ENCODE data around the gene ABCA13. TPM values are rescaled to one million over a fixed set of nuclear protein-coding genes. Genes with fewer than 3 reads are reported as not detected.

Gene ABCA13
- total RNA-seq, 1 donor from 2014 or later, result 0.02 TPM

DNA sequence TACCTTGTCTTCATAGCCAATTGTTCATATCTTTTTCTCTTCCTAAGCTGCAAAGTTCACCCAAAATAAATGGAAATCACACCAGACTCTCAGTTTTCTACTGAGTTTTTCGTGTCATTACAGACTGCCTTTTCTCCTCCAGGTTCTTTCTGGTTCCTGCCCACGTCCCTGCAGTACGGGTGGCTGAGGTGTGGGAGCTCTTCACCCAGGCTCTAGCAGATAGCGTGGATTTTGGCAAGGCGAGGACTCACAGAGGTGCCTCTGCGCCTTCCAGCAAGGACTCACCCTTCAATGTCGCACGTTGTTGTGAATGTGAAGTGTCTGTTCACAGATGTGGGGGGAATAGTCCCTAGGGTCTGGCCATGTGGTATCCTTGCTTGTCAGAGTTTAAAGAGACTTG lies 71.6 kb downstream of the ABCA13 start:
- intact Hi-C loops (cut with micrococcal nuclease), result no loop called here

DNA sequence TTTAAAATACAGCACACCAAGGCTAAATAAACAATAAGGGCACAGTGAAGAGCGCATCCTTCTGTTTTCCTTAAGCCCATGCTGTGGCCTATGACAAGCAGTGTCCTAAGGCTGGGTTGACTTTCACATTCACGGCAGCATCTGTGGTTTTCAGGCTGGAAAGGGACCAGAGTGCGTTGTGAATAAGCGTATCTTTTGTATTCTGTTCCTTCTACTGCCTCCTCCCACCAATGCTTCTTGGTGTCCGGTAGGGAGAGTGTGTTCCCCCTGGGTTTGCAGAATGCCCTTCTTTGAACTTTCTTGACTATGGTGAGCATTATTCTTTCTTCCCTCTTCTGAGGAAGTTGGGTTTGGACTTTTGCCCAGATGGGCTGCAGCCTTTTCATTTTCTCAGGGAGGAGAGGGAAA lies 73.6 kb downstream of the ABCA13 start:
- intact Hi-C loops (cut with micrococcal nuclease), result no loop called here

DNA sequence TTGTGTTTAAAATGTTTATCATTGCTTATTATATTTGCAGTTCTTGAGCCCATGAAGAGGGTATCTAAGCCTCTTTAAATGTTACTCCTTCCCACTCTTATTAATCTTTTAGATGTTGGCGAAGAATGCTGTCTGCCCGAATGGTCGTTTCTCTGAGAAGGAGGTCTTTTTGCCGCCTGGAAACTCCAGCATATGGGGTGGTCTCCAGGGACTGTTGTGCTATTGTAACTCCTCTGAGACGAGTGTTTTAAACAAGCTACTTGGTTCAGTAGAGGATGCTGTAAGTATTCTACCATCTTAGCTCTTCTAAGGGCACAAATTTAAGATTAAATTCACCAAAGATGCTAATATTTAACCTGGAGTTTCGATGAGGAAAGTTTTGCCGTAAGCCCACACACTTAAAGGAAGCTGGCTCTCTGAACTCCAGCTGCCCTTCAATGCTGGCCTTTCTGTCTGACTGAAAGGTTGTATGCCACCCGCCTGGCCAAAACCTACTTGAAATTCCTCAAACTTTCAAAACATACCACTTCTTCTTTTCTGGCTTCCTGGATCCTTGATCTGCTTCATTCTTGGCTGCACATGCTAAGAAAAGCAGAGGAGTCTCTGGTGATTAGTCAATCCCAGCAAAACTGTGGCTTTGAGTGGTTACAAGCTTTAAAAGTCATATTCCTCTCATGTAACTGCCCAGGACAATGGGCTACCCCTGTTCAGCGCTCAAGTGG lies 74.7 kb downstream of the ABCA13 start:
- intact Hi-C loops (cut with micrococcal nuclease), result no loop called here

DNA sequence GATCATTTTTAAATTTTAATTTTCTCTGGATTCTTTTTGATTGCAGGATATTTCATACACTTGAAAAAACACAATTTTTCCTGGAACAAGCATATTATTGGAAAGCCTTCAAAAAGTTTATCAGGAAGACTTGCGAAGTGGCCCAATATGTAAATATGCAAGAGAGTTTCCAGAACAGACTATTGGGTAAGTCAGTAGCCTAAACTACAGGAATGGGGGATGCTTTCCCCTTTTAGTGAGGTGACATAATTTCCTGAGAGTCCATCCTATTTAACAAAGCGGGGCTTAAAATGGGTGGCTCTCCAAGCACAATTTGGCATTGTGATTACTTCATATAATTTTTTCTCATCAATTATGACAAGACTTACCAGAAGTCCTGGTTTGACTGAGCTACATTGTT lies 77.9 kb downstream of the ABCA13 start:
- intact Hi-C loops (cut with micrococcal nuclease), result no loop called here

DNA sequence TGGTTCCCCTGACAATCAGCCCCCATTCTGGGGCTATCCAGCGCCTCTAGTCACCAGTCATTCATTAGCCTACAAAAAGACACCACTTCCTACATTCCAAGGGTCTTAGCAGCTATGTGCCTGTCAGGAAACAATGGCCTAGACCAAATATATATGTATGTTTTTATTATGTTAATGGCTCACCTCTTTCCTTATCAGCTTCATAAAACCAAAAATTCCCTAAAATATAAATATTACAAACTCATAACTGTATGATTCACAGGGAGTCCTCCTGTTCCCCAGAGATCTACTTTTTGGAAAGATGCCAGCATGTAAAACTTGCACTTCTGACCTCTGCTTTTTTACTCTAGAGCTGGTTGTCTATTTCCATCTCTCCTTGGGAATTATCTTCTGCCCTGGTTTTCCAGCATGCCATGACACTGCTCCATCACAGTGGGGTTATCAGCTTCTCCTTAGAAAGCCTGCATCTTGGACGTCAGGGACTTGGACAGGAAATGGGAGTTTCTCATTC lies 79.2 kb downstream of the ABCA13 start:
- intact Hi-C loops (cut with micrococcal nuclease), result no loop called here

DNA sequence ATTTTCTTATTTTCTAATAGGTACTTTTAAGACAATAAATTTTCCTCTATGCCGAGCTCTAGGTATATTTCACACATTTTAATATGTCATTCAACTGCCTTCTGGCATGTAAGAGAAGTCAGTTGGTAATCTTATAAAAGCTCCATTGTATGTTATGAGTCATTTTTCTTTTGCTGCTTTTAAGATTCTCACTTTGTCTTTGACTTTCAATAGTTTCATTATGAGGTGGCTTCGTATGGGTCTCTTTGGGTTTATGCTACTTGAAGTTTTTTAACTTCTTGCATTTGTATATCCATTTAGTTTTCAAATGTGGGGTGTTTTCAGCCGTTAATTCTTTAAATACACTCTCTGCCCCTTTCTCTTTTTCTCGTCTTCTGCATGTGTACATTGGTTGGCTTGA lies 80.5 kb downstream of the ABCA13 start:
- intact Hi-C loops (cut with micrococcal nuclease), result no loop called here

DNA sequence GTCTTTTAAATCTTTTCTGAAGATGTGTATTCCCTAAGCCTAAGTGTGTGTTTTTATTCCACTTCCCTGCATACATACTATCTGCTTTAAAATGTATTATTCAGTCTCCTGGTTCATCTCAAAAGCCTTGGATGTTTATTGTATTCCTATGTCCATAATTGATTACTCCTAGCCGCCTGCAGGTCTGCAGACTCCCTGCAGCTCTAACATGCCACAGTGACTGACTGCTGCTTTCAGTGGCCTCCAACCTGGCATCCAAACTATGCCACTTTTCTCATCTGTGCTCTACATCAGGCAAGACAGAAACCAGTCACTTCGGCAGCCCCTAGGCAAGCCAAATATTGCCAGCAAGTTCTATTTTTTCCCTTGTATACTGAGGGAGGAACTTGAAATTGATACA lies 81.7 kb downstream of the ABCA13 start:
- intact Hi-C loops (cut with micrococcal nuclease), result no loop called here

DNA sequence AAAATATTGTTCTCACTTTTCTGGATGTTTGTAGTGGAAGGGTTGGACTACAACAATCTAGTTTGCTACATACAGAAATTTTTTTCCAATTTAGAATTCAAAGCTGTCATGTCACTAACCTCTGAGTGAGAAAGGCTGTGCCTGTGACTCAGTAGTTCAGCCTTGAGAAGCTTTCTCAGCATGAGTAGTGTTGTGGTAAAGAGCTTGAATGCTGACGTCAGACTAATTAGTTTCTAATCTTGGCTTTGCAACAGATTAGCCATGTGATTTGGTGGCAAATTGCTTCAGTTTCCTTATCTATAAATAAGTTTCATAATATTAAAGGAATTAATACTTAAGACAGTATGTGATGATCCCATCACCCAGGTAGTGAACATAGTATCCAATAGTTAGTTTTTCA lies 83.8 kb downstream of the ABCA13 start:
- intact Hi-C loops (cut with micrococcal nuclease), result loop anchor here (1.0 kb wide), 1 partner anchor 22 kb away; no protein-coding TSS in a partner anchor

DNA sequence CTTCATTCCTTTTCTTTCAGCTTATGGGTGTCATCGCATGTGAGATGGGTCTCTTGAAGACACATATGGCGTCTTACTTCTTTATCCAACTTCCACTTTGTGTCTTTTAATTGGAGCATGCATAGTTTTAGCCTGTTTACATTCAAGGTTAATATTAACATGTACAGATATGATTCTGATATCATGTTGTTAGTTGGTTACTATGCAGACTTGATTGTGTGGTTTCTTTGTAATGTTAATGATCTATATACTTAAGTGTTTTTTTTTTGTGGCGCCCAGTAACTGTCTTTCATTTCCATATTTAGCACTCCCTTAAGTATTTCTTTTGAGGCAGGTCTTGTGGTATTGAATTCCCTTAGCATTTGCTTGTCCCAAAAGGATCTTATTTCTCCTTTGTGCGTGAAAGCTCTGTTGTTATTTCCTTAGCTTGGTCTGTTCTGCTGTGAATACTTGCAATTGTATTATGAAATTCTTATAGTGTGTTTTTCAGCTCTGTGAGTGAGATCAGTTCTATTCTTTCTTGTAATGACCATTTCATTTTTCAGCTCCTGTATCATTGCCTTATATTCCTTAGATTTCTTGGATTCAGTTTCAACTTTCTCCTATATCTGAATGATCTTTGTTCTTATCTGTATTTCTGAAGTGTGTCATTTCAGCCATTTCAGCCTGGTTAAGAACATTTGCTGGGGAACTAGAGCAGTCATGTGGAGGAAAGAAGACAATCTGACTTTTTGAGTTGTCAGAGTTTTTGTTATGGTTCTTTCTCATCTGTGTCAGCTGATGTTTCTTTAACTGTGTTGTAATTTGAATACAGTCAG lies 88.4 kb downstream of the ABCA13 start:
- intact Hi-C loops (cut with micrococcal nuclease), result no loop called here

DNA sequence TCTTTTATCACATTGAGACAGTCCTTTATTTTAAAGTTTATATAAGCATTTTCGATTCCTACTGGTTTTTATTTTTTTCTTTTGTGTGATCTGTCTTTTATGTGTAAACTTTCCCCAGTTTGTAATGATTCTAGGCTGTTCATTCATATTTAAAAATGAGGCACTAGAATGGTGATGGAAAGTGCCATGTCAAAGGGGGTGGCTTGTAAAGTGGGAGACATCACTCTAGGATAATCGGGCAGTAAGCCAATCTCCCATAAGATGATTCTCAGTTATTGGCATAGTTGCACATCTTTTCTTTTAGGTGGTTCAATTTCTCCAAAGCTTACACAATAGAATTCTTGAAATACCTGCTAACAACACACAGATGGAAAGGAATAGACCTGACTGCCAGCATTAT lies 90.4 kb downstream of the ABCA13 start:
- intact Hi-C loops (cut with micrococcal nuclease), result no loop called here

DNA sequence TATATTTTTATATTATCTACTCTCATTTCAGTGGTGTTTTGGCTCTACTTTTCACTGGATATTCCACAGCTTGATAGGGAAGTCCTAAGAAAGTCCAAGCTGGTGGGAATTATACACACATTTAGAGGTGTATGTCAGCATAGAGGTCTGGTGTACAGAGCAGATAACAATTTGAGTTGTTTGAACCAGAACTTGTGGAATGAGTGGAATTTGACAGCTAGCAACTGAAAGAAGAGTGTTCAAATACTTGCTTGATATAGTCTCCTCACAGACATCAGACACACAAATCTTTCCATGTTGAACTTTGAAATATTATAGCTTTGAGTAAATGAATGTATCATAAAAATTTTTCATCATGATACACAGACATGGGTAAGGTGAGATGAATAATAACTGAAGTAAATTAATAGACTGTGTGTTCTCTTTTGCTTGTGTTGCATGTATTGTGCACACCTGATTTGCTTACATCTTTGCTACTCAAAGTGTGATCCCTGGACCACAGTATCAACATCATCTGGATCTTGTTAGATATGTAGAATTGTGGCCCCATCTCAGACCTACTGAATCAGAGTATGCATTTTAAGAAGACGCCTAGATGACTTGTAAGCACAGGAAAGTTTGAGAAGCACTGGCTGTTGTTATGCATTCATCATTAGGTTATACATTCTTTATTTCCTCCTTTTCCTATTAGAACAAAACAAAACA lies 91.5 kb downstream of the ABCA13 start:
- intact Hi-C loops (cut with micrococcal nuclease), result no loop called here

DNA sequence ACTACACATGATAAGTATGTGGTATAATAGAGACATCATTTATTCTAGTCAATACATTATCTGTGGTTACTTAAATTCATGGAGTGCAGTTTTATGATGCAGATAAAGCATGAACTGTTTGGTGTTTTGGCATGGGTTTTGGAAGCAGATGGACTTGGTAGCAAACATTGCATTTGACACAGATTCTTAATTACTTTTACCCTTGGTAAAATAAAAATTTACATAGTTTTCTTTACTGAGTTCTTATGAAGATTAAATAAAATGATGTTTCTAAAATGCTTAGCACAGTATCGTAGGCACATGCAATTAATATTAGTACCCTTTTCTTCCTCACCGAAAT lies 92.0 kb downstream of the ABCA13 start:
- intact Hi-C loops (cut with micrococcal nuclease), result no loop called here

DNA sequence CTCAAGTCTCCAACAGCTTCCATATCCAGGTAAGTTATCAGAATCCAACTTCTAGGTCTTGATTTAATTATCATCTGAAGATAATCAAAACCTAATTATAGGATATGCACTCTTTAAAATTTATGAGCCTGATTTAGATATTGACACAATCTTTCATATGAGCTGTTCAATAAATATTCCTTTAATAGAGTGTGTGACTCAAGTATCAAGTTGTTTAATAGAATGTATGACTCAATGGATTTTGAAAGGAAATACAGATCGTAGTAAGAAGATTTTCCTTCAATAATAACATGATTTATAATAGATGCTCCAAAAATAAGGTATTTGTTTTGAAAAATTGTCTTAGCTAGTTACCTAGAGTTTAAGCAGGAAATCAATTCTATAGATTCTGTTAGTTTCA lies 97.8 kb downstream of the ABCA13 start:
- intact Hi-C loops (cut with micrococcal nuclease), result no loop called here

DNA sequence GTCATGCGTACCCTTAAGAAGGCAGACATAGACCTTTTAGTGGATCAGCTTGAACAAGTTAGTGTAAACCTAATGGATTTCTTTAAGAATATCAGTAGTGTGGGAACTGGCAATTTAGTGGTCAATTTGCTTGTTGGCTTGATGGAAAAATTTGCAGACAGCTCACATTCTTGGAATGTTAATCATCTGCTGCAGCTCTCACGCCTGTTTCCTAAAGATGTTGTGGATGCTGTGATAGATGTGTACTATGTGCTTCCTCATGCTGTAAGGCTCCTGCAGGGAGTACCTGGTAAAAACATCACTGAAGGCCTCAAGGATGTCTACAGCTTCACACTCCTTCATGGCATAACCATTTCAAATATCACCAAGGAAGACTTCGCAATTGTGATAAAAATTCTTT lies 103.4 kb downstream of the ABCA13 start:
- intact Hi-C loops (cut with micrococcal nuclease), result no loop called here

DNA sequence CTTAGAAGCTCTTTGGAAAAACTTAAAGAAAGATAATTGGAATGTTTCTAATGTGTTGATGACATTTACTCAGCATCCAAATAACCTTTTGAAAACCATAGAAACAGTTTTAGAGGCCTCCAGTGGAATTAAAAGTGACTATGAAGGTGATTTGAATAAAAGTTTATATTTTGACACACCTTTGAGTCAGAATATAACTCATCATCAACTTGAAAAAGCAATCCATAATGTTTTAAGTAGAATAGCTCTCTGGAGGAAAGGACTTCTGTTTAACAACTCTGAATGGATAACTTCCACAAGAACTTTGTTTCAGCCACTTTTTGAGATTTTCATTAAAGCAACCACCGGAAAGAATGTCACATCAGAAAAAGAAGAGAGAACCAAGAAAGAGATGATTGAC lies 108.2 kb downstream of the ABCA13 start:
- intact Hi-C loops (cut with micrococcal nuclease), result no loop called here

DNA sequence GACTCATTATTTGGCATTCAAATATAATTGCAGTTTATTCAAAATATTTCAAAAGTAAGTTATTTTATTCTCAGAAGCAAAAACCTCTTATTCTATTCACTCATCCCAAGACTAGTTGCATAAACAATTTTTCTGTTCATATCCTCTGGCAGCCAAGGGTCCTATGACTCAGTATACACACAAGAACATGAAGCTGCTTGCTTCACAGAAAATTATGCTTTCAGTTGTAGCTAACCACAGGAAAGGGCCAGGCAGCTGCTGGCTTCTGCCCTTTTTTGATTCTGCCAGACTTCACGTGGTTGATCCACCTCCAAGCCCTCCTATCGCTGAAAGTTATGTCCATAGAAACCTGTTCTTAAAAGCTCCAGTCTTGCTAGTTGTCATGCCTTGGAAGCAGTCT lies 108.8 kb downstream of the ABCA13 start:
- intact Hi-C loops (cut with micrococcal nuclease), result no loop called here

DNA sequence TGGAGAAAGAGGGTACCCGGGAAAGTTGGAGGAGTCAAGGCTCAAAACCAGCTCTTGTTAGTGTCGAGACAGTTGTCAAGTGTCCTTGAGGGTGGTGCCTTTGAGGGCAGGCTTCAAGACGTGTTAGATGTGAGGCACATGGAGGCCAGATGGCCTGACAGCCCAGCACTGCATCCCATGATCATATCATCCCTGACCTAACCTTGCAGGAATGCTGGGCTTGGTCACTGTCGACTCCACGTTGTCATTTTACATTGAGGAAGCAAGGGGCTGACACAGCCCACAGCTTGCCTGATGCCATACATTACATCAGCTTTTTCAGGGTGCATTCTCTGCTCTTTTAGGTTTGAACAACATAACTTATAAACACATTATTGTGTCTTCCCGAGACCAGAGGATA lies 114.1 kb downstream of the ABCA13 start:
- intact Hi-C loops (cut with micrococcal nuclease), result no loop called here

DNA sequence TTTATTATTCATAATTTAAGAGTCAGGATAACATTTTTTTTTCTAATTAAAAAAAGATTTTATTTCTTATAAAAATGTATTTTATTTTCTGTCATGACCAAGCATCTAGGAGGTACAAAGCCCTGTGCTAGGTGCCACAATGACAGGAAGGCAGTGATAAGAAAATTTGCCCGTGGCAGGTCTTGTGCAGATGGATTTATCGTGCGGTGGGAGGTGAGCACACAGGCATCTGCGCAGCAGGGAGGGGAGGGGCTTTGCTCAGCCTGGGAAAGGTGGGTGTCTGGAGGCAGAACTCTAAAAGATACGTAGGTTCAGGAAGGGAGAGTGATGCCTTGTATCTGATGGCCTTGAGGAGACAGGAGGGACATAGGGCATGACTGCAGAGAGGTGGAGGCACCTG lies 115.6 kb downstream of the ABCA13 start:
- intact Hi-C loops (cut with micrococcal nuclease), result no loop called here

DNA sequence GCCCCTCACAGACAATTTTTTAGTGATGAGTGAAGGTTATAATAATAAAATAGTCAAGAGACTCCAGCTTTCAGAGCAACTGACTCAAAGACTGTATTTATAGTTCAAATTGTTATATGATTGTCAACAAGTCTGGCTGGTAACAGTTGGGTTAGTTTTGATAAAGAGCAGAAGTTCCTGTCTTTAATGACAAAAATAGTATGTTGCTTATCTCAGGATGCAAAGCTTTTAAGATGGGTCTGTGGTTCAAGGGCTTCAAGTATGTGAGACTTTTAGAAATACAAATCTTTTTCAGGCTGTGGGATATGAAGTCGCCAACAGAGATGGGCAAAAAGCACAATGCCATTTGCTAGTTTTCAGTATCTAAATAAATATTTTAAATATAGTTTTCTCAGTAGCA lies 118.4 kb downstream of the ABCA13 start:
- intact Hi-C loops (cut with micrococcal nuclease), result no loop called here

DNA sequence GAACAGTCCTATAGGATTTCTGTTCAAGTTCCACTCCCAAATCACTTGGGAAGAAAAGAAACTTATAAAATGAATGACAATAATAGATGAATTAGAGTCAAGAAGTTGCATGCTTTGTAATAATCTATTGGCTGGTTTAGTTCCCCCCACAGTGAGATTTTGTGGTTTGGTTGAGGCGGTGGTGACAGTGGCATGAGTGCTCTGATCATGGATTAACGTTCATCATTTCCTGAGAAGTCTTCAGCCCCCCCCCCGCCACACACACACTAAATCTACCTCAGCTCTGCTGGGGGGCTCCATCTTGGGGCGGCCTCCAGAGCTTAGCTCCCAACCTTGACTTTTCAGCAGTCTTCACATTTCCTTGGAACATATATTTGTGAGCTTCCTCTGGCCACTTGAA lies 121.7 kb downstream of the ABCA13 start:
- intact Hi-C loops (cut with micrococcal nuclease), result no loop called here

DNA sequence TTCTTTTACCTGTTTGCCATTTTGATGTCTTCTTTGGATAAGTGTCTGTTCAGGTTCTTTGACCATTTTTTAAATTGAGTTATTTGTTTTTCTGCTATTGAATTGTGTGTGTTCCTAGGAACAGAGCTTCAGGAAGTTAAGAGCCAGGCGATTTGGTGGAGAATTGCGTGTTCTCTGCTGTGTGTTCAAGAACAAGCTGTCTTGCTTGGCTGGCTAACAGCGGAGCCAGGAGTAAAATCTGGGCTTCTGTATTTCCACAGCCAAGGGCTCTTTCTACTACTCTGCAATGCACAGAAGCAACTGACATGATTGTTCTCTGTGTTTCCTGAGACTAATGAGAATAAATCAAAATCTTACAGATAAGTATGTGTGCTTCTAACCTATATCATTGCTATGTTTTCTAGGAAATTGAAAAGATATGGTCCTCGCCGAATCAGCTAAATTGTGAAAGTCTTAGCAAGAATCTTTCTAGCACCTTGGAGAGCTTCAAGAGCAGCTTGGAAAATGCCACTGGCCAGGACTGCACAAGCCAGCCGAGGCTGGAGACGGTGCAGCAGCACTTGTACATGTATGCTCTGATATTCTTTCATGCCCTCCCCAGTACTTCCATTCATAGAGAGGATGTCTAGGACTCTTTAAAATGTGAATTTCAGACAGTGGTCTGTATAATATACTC lies 124.2 kb downstream of the ABCA13 start:
- intact Hi-C loops (cut with micrococcal nuclease), result no loop called here

DNA sequence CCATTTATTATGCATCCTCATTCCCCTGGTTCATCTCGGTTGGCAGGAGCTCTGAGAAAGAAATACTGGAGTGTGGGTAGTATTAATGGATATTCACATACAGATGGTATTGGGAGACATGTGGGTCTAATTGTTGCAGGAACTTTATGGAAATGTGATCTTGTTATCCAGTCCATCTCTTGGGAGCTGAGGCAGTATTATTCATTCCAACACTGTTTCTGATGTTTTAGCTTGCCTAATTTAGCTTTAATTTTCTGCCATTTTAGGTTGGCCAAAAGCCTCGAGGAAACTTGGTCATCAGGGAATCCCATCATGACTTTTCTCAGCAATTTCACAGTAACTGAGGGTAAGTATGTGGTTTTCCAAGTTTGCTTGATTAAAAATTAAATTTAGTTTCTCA lies 125.7 kb downstream of the ABCA13 start:
- intact Hi-C loops (cut with micrococcal nuclease), result no loop called here
